ENCODE data around the gene C19orf38.
"Not testable (repeated sequence)": the region's sequence is repeated elsewhere in the genome, so short reads cannot be mapped to it uniquely, and the experiment has no call there.

Gene C19orf38

DNA sequence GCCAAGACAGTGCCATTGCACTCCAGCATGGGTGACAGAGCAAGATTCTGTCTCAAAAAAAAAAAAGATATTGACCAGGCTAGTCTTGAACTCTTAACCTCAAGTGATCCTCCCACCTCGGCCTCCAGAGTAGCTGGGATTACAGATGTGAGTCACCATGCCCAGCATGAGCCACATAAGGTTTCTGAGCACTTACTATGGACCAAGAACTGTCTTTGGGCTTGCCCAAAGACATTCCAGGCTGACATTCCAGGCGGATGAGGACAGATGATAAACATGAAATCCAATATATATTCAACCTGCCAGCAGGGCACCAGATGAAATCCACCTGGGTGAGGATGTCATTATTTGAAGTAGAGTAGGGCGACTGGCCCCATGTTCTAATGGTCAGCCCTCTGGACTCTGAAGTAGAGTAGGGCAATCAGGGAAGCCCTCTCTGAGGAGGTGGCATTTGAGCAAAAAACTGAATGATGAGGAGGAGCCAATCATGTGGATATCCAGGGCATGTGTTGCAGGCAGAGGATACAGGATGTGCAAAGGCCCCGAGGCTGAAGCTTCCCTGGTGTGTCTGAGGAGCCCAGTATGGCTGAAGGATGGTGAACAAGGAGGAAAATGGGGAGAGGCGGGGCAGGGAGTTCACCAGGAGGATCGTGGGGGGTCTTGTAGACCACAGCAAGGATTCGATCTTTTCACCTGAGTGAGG lies 4.0 kb downstream of the C19orf38 start:
- peak in 1 of 4 experiments; percentile 31 for DNase-seq

DNA sequence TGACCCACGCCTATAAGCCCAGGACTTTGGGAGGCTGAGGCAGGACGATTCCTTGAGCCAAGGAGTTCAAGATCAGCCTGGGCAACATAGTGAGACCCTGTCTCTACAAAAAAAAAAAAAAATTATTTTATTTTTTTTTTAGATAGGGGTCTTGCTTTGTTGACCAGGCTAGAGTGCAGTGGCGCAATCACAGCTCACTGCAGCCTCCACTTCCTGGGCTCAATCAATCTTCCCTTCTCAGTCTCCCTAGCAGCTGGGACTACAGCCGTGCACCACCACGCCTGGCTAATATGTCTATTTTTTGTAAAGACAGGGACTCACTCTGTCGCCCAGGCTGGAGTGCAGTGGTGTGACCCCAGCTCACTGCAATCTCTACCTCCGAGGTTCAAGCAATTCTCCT lies 4.7 kb downstream of the C19orf38 start:
- DNase-seq = no peak

DNA sequence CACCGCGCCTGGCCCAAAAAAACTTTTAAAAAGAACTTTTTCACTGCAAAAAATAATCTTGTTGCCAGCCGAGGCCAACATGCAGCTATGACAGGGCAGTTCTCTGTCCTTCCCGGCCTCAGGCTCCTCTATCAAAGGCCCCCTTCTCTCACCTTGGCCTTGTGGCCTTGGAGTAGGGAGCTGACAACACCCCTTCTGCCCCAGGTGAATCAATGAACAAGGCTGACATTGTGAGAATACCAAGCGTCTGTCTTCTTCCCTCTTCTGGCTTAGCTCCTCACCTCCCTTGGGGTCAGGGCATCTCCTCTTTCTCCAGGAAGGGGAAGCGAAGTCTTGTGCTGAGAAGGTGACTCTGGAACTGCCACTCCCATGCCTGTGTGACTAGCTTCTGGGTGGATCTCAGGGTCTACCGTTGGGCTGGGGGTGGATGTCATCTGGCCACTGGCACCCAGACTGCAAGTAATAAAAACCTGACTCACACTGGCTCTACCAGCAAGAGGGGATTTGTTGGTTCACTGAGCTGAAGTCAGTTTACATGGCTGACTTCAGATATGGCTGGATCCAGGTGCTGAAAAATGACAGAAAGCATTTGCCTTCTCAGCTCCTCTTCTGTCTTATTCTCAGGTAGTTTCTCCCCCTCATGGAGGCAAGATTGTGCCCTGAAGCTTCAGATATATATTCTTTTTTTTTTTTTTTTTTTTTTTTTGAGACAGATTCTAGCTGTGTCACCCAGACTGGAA lies 6.3 kb downstream of the C19orf38 start:
- peak; percentile 64 to 82 (median 77) for DNase-seq

DNA sequence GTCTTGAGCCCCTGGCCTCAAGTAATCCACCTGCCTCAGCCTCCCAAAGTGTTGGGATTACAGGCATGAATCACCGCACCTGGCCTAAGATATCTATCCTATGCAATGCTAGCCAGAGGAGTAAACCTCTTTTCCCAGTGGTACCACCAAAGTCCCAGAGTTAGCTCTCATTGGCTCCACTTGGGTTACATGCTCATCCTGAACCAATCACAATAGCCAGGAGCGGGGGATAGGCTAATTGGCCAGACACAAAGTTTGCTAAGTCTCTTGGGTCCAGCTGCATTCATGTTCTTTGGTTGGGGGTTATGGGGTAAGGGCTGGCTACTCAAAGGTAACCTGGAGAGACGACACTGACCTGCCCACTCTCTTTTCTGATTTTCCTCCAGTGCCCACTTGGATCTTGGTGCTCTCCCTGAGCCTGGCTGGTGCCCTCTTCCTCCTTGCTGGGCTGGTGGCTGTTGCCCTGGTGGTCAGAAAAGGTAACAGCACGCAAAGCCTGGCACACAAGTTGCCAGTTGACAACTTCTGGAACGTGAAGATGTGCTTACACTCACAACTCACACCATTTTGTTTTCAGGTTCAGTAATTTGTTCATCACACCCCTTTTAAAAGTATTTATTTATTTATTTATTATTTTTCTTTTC lies 7.8 kb downstream of the C19orf38 start:
- DNase-seq = peak in 3 of 4 experiments; percentile 60 to 74 (median 69)

DNA sequence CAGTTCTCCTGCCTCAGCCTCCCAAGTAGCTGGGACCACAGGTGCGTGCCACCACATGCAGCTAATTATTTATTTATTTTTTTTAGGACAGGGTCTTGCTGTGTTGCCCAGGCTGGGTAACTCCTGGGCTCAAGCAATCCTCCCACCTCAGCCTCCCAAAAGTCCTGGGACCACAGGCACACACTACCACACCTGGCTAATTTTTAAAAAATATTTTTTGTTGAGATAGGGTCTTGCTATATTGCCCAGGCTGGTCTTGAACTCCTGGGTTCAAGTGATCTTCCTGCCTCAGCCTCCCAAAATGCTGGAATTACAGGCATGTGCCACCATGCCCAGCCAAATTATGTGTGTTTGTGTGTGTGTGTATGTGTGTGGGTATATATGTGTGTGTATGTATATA lies 8.7 kb downstream of the C19orf38 start:
- DNase-seq = not testable (repeated sequence)

DNA sequence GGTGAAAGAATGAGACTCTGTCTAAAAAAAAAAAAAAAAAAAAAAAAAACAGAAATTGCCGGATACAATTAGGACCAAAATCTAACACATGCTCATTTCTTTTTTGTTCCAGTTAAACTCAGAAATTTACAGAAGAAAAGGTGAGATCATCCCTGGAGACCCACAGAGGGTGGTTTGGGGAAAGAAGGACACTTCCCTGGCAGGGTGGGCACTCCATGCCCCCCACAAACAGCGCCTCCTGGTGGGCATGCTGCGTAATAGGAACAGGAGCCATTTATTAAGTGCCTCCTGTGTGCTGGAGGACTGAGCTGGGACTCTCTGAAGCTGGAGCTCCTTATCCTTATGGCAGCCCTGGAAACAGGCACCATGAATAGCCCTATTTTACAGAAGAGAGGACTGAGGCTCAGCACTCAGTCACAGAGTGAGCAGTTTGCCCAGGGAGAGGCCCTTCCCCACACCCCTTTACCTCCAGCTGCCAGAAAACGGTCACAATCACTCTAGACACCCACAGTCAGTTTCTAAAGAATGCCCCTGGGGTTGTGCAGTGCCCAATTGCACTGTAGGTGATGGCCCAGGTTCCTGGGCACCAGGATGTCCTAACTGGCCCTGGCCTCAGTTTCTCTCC lies 10.1 kb downstream of the C19orf38 start:
- DNase-seq = peak in 2 of 4 experiments; percentile 53 to 62

DNA sequence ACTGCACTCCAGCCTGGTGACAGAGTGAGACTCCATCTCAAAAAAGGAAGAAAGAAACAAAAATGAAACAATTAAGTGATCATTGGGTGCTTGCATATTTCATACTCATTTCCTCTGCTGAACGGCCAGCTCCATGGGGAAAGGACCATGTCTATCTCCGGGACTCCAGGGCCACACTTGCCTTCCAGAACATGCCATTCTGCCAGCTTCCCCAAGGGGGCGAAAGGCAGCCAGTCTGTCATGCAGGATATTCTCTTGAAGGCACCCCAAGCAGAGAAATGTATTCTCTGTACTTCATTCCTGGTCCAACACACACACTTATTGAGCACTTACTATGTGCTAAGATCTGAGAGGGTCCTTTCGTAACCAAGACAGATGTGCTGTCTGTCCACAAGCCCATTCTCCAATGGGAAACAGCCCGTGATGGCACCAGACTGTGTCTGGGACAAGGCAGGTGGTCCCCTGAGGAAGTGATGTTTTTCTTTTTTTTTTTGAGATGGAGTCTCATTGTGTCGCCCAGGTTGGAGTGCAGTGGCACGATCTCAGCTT lies 13.0 kb downstream of the C19orf38 start:
- peak; percentile 75 to 84 (median 80) for DNase-seq

DNA sequence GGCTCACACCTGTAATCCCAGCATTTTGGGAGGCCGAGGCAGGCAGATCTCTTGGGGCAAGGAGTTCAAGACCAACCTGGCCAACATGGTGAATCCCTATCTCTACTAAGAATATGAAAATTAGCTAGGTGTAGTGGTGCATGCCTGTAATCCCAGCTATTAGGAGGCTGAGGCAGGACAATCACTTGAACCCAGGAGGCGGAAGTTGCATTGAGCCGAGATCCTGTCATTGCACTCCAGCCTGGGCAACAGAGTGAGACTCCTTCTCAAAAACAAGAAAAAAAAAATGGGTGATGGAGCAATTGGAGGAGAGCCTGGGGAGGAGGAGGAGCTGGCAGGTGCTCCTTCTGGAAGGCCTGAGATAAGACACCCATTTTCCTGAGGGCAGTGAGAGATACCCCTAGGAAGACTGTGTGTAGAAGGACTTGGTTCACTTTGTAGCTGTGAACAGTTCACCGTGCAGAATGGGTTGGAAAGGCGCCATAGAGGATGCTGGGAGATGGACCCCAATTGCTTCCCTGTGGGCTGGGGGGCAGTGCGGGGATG lies 14.4 kb downstream of the C19orf38 start:
- DNase-seq = no peak

DNA sequence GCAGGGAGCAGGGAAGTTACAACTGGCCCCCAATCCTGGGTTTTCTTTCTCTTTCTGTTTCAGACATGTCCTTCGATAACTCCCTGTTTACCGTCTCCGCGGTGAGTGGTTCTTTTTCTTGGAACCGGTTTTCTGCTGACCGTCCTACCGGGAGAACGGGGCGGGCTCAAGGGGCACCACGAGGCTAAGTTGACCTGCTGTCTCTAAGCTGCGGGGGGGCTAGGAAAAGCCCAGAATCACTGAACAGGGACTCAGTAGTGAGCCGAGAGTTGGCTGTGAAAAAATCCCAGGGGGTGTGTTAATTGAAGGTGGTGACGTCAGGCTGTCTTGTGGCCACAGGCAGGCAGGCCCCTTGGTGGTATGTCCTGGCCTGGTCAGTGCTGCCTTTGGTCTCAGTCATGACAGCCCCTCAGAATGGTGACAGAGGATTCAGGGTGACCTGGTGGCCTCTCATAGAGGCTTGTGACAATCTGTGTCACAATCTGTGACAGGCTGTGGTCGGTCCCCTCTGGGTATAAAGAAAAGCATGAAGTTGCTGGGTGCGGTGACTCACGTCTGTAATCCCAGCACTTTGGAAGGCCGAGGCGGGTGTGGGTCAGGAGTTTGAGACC lies 15.0 kb downstream of the C19orf38 start:
- DNase-seq = peak; percentile 62 to 81 (median 74)

DNA sequence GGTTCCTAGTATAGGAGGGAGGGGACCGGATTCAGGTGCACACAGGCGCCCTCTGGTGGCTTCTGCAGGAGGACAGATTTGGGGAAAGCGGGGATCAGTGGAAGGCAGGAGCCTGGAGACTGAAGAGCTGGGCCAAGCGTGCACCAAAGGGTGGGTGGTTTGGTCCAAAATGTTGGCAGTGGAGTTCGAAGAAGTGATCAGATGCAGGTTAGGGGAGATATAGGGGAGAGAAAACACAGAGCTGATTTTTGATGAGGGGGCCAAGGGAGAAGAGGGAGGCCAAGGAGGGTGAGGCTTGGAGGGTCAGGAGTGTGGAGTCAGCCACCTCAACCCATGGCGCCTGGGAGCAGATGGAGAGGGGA lies 16.3 kb downstream of the C19orf38 start:
- peak; percentile 82 to 92 (median 88) for DNase-seq

DNA sequence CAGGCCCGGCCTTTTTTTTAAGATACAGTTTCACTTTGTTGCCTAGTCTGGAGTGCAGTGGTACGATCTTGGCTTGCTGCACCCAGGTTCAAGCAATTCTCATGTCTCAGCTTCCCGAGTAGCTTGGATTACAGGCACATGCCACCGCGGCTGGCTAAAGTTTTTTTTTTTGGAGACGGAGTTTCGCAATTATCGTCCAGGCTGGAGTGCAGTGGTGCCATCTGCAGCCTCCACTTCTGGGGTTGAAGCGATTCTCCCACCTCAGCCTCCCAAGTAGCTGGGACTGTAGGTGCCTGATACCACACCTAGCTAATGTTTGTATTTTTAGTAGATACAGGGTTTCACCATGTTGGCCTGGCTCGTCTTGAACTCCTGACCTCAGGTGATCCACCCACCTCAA lies 18.3 kb downstream of the C19orf38 start:
- no peak for DNase-seq

DNA sequence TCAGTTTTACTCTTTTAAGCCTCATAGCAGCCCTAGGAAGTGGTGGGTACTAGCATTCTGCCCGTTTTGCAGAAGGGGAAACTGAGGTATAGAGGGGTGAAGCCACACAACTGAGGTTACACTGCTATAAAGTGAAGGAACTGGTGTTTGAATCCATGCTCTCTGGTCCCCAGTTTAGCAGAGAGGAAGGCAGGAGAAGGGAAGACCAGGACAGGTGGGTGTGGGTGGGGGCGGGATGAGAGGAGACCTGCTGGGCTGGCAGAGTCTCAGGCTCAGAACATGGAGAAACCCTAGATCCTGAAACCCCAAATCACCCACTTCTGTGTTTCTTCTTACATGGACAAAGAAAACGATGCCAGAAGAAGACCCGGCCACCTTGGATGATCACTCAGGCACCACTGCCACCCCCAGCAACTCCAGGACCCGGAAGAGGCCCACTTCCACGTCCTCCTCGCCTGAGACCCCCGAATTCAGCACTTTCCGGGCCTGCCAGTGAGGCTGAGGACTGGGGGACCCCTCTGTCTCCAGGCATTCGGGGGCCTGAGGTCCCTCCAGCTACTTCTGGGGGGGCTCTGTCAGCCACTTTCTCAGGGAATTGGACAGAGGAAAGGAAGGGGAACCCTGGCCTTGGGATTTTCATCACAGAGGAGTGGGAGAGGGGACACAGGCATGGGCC lies 20.8 kb downstream of the C19orf38 start:
- no peak for DNase-seq

DNA sequence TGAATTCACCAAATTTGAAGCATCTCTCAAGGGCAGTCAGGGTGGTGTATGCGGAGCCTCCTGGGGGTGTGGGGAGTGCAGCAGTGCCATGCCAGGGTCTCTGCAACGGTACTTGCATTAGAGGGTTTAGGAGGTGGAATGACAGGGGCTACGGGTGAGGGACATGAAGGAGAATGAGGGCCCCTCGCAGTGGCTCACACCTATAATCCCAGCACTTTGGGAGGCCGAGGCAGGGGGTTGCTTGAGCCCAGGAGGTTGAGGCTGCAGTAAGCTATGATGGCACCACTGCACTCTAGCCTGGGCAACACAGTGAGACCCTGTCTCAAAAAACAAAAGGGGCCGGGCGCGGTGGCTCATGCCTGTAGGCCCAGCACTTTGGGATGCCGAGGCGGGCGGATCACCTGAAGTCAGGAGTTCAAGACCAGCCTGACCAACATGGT lies 21.7 kb downstream of the C19orf38 start:
- not testable (repeated sequence) for DNase-seq

DNA sequence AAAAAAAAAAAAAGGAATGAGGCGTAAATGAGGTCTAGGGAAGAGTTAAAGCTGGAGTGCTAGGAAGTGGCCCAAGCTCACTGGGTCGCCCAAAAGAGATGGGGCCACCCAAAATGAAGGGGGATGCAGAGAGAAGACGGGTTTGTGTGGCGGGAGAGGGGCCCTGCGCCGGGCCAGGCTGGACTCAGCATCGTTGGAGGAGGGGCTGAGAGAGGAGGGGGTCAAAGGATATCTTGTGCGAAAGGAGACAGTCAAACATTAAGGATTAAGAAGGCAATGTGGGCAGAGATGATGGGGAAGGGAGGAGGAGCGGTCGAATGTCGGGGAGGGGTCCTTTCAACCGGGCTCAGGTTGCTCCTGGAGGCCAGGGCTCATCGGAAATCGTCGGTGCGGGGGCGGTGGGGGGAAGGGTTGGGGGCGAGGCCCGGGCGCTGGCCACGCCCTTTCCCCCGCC lies 22.3 kb downstream of the C19orf38 start:
- no peak for DNase-seq

DNA sequence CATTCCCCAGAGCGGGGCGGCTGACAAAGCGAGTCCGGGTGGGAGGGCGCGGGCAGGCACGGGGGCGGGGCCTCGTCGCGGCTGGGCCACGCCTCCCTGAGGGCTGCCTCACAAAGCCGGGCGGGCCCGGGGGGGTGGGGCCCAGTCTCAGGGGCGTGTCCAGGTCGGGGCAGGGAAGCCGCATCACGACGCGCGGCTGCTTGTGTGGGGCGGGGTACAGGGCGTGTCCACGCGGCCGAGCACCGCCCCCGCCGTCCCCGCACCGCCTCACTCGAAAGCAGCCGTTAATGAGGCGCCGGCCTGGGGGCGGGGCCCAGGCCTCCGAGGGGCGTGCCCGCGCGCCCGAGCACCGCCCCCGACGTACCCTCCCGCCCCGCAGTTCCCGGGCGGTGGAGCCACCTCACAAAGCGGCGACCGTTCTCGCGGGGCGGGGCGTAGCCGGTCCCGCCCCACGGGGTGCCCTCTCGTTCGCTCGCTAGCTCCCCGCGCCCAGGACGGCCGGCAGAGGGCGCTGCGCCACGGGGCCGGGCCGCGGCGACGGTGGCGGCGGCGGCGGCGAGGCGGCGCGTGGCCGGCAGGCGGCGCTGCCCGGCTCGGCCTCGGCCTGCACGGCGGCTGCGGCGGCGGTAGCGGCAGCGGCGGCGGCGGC lies 22.9 kb downstream of the C19orf38 start, which contains the start of gene CARM1:
TSS of gene CARM1 (plus strand) at position 599 of the 649 bp plus-strand sequence. CDS start 150 bp downstream, outside the sequence.
- DNase-seq = peak; percentile 99 to 100 (median 100)

DNA sequence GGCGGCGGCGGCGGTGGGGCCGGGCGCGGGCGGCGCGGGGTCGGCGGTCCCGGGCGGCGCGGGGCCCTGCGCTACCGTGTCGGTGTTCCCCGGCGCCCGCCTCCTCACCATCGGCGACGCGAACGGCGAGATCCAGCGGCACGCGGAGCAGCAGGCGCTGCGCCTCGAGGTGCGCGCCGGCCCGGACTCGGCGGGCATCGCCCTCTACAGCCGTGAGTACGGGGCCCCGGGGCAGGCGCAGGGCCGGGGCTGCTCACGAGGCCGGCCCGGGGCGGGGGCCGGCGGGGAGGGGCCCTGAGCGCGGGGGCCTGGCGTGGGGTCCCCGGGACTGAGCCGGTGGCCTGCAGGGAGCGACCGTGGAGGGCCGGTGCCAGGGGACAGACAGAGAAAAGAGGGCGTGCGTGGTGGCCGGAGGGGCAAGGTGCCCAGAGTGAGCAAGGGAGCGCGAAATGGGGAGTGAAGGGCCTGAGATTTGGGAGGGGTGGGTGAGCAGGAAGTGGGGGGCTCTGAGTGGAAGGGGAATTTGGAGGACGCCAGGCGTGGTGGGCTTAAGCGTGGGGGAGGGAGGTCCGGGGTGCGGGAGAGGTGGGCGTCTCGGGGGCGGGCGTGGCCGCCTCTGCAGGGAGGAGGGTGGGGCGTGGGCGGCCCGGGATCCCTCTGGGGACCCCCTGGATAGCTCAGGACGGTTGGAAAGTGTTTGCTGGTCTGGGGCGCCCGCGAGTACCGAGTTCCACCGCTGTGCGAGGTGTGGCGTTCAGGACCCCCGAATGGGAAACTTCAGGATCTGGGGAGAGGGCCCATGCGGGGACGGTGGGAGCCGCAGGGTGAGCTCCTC lies 23.7 kb downstream of the C19orf38 start:
- peak; percentile 31 to 71 (median 50) for DNase-seq

DNA sequence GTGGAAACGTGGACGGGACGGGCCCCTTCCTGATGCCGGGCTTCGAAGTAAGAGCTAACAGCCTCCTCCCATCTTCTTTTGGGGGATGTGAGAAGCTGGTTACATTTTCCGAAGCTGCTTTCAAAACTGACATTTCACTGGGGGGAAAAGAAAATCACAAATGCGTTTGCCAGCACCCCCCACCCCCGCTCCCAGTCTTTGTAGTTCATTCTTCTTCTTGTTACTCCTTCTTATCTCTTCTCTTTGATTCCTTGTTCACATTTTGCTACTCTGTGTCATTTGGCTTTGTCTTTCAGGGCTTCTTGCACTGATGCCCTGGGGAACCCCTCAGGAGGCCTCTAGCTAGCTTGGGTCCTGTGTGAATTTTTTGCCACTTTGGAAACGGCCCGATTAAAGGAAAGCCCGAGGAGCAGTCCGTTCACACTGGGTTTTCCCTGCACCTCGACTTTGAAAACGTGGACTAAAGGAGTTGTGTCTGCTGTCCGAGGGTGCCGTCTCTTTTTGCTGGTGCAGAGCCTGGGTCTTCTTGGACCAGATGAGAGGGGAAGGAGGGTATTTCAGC lies 24.4 kb downstream of the C19orf38 start:
- DNase-seq = no peak

DNA sequence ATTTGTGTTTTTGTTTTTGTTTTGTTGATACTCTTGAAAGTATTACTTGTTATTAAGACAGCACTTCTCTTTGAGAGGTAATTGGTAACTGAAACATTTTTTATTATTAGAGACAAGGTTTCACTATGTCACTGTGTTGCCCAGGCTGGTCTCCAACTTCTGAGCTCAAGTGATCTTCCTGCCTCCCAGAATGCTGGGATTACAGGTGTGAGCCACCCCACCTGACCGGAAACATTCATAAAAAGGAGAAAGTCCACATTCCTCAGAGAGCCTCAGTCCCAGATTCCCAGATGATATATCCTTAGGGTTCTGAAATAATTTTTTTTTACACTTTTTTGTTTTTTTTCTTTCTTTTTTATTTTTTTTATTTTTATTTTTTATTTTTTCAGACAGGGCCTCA lies 25.8 kb downstream of the C19orf38 start:
- no peak for DNase-seq

Measured in suppressor macrophage (primary cell).